HG03159 (cell line): Measurements from ENCODE around the gene MAP3K19.
"Not testable (repeated sequence)": the region's sequence is repeated elsewhere in the genome, so short reads cannot be mapped to it uniquely, and the experiment has no call there.

Experiments
- ATAC-seq: cut with Tn5 transposase; IDR thresholded peaks from one replicate; pipeline ENCODE4 v1.9.1; 2021; ENCODE audit warnings: mild to moderate bottlenecking, moderate library complexity; ENCODE audit not compliant: unreplicated experiment

The MAP3K19 gene

DNA sequence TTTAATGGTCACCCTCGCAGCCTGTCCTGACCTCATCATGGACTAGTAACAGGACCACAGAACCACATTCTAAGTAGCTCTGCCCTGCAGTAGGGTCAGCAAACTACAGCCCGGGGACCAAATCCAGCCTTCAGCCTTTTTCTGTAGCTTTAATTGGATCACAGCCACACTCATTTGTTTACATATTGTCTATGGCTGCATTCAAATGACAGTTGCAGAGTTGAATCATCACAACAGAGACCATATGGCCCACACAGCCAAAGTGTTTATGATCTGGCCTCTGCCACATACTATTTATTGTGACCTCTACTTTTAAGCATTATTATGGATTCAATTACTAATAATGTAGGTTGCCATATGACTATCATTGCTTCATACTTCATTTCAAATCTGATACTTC, 47.7 kb downstream of the MAP3K19 start:
- ATAC-seq: no peak

- ATAC-seq: no peak
Measured at GRCh38 chr2:134988994-134989605, 58.1 kb downstream of the MAP3K19 start.

GRCh38 chr2:134985061-134985460, 62.2 kb downstream of the MAP3K19 start:
- ATAC-seq: no peak

DNA sequence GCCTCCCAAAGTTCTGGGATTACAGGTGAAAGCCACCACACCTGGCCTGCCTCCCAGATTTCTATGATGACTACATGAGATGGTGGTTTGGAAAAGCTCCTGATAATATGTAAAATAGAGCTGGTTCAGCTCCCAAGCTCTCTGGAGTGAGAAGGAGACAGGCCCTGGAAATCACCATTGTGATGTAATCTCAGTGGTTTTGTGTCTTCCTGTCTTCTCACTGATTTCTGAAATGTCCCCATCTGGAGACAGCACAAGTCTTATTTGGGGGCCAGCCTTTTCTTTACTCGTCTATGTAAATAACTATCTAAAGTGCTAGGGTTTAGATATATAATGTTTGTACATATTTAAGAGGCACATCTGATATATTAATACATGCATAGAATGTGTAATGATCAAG, 64.6 kb downstream of the MAP3K19 start:
- ATAC-seq: no peak

GRCh38 chr2:134980639-134981038, 66.6 kb downstream of the MAP3K19 start:
- ATAC-seq: no peak

DNA sequence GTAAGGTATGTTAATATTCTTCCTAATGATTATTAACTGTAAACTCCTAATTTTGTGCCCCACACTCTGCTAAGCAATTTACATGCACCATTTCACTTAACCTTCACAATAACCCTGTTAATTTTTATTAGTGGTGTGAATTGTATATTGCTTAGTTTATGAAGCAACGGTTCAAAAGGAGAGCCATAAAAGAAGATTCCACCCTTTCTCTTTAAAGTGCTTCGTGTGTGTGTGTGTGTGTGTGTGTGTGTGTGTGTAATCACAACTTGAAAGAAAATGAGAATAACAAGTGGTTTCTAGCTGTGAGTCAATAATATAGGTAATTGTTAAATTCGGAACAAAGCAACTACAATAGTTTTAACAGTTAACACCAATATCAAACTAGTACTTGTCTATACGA, 68.0 kb downstream of the MAP3K19 start:
- ATAC-seq: no peak

- not testable (repeated sequence) for ATAC-seq
Measured at GRCh38 chr2:134977104-134977503, 70.1 kb downstream of the MAP3K19 start.

- ATAC-seq: no peak
Measured at GRCh38 chr2:134976074-134976702, 71.1 kb downstream of the MAP3K19 start.

DNA sequence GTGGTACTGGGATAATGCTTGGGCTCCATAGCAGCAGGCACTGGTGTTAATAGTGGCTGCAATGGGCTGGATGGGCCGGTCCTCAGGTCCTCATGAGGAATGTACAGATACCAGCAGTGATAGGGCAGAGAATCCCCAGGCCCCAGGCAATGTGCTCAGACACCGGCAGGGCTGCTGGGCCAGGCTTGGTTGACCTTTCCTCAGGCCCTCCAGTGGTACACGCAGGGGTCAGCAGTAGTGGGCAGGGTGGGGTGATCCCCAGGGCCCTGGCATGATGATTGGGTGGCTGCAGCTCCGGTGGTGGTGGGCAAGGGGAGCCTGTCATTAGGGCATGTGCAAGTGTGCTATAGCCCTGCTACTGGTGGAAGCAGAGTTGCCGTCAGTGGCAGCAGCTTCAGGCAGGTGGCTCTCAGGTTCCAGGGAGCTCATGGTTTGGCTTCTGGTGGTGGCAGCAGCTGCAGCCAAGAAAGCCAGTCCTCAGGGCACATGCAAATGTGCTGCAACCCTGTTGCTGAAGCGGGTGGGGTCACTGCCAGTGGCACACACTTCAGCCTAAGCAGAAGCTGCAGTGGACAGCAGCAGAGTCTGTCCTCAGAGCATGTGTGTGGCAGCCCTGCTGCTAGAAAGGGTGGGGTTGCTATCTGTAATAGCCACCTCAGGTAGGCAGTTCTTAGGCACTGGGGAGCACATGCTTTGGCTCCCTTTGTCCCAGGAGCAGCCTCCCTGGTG, 71.8 kb downstream of the MAP3K19 start:
- no peak for ATAC-seq

GRCh38 chr2:134973241-134974138, 73.8 kb downstream of the MAP3K19 start:
- ATAC-seq: peak; percentile 77

- ATAC-seq: not testable (repeated sequence)
Measured at GRCh38 chr2:134967166-134967565, 80.1 kb downstream of the MAP3K19 start.

DNA sequence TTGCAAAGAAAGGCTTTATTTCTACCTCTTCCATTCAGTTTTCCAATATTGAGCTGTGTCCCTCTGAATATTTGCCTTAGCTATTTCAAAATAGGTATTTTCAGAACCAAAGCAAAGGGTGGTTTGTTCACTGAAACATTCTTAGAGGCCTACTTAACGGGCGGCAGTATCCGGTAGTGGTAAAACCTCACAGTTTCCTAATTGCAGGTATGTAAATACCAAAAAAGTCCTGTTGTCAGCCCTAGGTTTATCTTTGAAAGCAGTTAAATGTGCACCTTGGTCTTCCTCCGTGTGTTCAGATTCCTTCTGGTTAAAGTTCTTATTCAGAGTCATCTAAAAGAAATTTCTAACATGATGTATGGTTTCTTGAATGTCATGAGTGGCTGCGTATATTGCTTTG, 89.8 kb downstream of the MAP3K19 start:
- no peak for ATAC-seq

GRCh38 chr2:134955744-134956143, 91.5 kb downstream of the MAP3K19 start:
- no peak for ATAC-seq

DNA sequence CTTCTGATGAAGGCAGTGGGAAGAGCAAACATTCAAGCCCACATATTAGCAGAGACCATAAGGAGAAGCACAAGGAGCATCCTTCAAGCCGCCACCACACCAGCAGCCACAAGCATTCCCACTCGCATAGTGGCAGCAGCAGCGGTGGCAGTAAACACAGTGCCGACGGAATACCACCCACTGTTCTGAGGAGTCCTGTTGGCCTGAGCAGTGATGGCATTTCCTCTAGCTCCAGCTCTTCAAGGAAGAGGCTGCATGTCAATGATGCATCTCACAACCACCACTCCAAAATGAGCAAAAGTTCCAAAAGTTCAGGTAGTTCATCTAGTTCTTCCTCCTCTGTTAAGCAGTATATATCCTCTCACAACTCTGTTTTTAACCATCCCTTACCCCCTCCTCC, 93.2 kb downstream of the MAP3K19 start:
- no peak for ATAC-seq

GRCh38 chr2:134952608-134953007, 94.6 kb downstream of the MAP3K19 start:
- ATAC-seq: no peak

DNA sequence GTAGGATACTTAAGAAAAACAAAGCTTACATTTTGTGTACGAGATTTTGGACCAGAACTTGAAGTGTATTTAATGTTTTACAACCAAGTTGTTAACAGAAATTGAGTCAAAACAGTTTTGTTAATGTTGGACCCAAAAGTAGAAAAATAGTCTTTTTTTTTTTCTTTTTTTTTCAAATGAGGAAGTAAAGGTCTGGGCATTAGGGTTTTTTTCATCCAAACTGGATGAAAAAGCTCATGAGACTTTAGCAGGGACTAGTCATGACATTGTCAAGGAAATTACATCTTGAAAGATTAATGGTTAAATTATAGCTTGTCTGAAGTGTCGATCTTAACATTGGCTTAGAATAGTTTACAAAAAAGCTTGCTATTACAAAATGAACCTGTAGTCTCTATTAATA, 96.4 kb downstream of the MAP3K19 start:
- ATAC-seq: no peak

DNA sequence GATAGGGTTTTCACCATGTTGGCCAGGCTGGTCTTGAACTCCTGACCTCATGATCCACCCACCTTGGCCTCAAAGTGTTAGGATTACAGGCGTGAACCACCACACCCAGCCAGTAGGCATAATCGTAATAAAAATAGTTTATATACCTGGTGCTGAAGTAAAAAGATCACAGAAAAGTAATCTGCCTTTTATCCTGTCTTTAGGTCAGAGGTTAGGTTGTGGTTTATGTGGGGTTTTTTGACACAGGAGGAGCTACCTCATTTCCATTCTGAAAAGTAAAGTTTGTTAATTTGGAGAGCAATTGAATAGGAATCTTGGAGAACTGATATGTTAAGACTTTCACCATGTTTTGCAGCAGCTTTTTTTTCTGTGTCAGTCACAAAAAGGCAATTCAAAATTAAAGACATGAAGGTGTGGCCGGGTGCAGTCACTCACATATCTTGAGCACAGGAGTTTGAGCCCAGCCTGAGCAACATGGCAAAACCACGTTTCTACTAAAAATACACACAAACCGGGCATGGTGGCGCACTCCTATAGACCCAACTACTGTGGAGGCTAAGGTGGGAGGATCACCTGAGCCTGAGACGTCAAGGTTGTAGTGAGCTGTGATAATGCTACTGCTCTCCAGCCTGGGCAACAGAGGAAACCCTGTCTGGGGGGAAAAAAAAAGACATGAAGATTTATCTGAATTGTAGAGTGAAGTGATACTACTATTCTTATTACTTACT, 97.1 kb downstream of the MAP3K19 start:
- no peak for ATAC-seq

GRCh38 chr2:134946073-134946472, 101.2 kb downstream of the MAP3K19 start:
- ATAC-seq: no peak

GRCh38 chr2:134944975-134945374, 102.3 kb downstream of the MAP3K19 start:
- ATAC-seq: no peak

GRCh38 chr2:134943540-134943939, 103.7 kb downstream of the MAP3K19 start:
- ATAC-seq: peak; percentile 88

- ATAC-seq: no peak
Measured at GRCh38 chr2:134936691-134937090, 110.6 kb downstream of the MAP3K19 start.
